ENCODE results near the gene MACROD2. TPM values are rescaled to one million over a fixed set of nuclear protein-coding genes. Genes with fewer than 3 reads are reported as not detected.
"Not testable (repeated sequence)": the region's sequence is repeated elsewhere in the genome, so short reads cannot be mapped to it uniquely, and the experiment has no call there.

MACROD2 gene
- total RNA-seq, 1 donor from 2014 or later = 17.1 TPM

- no peak for DNase-seq (ENCODE audit: low spot score)
These were observed 269.6 kb downstream of the MACROD2 start for GRCh38 chr20:14264869-14265268.

- DNase-seq (ENCODE audit: low spot score) = no peak
These were observed 270.9 kb downstream of the MACROD2 start for GRCh38 chr20:14266246-14266645.

- DNase-seq (ENCODE audit: low spot score) = not testable (repeated sequence)
These were observed 275.4 kb downstream of the MACROD2 start for GRCh38 chr20:14270751-14271150.

- no peak for DNase-seq (ENCODE audit: low spot score)
These were observed 286.8 kb downstream of the MACROD2 start for GRCh38 chr20:14282140-14282539.

- no peak for DNase-seq (ENCODE audit: low spot score)
These were observed 289.1 kb downstream of the MACROD2 start for GRCh38 chr20:14284443-14284842.

- no peak for DNase-seq (ENCODE audit: low spot score)
These were observed 293.3 kb downstream of the MACROD2 start for GRCh38 chr20:14288341-14289330.

GRCh38 chr20:14291502-14291901 lies 296.2 kb downstream of the MACROD2 start:
- DNase-seq (ENCODE audit: low spot score) = no peak

- no peak for DNase-seq (ENCODE audit: low spot score)
These were observed 299.9 kb downstream of the MACROD2 start for GRCh38 chr20:14295238-14295637.

- no peak for DNase-seq (ENCODE audit: low spot score)
These were observed 300.5 kb downstream of the MACROD2 start for GRCh38 chr20:14295770-14296309.

GRCh38 chr20:14299831-14300230 lies 304.5 kb downstream of the MACROD2 start:
- DNase-seq (ENCODE audit: low spot score) = no peak

- DNase-seq (ENCODE audit: low spot score) = no peak
These were observed 307.8 kb downstream of the MACROD2 start for GRCh38 chr20:14303106-14303505.

- no peak for DNase-seq (ENCODE audit: low spot score)
These were observed 308.3 kb downstream of the MACROD2 start for GRCh38 chr20:14303651-14304050.

- no peak for DNase-seq (ENCODE audit: low spot score)
These were observed 309.2 kb downstream of the MACROD2 start for GRCh38 chr20:14304472-14304871.

GRCh38 chr20:14307956-14308355 lies 312.6 kb downstream of the MACROD2 start:
- no peak for DNase-seq (ENCODE audit: low spot score)

- DNase-seq (ENCODE audit: low spot score) = no peak
These were observed 315.8 kb downstream of the MACROD2 start for GRCh38 chr20:14310977-14311627.

- no peak for DNase-seq (ENCODE audit: low spot score)
These were observed 316.7 kb downstream of the MACROD2 start for GRCh38 chr20:14312001-14312400.

GRCh38 chr20:14313341-14314020 lies 318.2 kb downstream of the MACROD2 start:
- no peak for DNase-seq (ENCODE audit: low spot score)

- no peak for DNase-seq (ENCODE audit: low spot score)
These were observed 324.4 kb downstream of the MACROD2 start for GRCh38 chr20:14319704-14320103.

- DNase-seq (ENCODE audit: low spot score) = no peak
These were observed 336.3 kb downstream of the MACROD2 start for GRCh38 chr20:14331646-14332045.

GRCh38 chr20:14332866-14333265 lies 337.6 kb downstream of the MACROD2 start:
- no peak for DNase-seq (ENCODE audit: low spot score)

GRCh38 chr20:14333721-14334120 lies 338.4 kb downstream of the MACROD2 start:
- no peak for DNase-seq (ENCODE audit: low spot score)
